ENCODE data around the gene RAVER1. TPM values are rescaled to one million over a fixed set of nuclear protein-coding genes. Genes with fewer than 3 reads are reported as not detected.

RAVER1 gene
- polyA plus RNA-seq, 3 donors from 2014 or later, result 8.7 to 31.5 (median 9.7) TPM

- no peaks in the 10 kb centered on the region for H3K9me3 Mint-ChIP-seq
- peak within 1 kb of the TSS; percentile 93 to 96 (median 96) for H3K27ac Mint-ChIP-seq
- H3K36me3 Mint-ChIP-seq, result peaks cover 0 to 7% (median 5%) of the 10 kb centered on the region in 3 donors
- H3K4me3 Mint-ChIP-seq, result peak within 1 kb of the TSS; percentile 85 to 89 (median 88)
- H3K4me1 Mint-ChIP-seq, result peaks cover 38 to 48% of the 10 kb centered on the region in 2 donors
- H3K27me3 Mint-ChIP-seq (ENCODE audit: low read depth in 3 of 3), result peaks cover 16 to 31% (median 17%) of the 10 kb centered on the region in 3 donors
- DNase-seq, result peak; percentile 80 to 84 (median 84)
These were observed 62.5 kb downstream of the RAVER1 start, which contains the start of gene ICAM1 for GRCh38 chr19:10270616-10271394. Gene ICAM1, plus strand, starts transcription at chr19:10271120. Its CDS starts 40 bp downstream, at chr19:10271160.

- Mint-ChIP-seq H3K9me3 (no peaks in the 10 kb centered on the region), H3K4me3 (peak overlapping the region; percentile 85 to 89 (median 88)), H3K4me1 (peaks cover 38 to 48% of the 10 kb centered on the region in 2 donors), H3K36me3 (peaks cover 0 to 7% (median 5%) of the 10 kb centered on the region in 3 donors), H3K27me3 (ENCODE audit: low read depth in 3 of 3) (peaks cover 16 to 31% (median 17%) of the 10 kb centered on the region in 3 donors), H3K27ac (peak overlapping the region; percentile 93 to 96 (median 96))
- peak; percentile 91 to 94 (median 92) for DNase-seq
These were observed 63.1 kb downstream of the RAVER1 start for GRCh38 chr19:10270180-10270615.

DNA sequence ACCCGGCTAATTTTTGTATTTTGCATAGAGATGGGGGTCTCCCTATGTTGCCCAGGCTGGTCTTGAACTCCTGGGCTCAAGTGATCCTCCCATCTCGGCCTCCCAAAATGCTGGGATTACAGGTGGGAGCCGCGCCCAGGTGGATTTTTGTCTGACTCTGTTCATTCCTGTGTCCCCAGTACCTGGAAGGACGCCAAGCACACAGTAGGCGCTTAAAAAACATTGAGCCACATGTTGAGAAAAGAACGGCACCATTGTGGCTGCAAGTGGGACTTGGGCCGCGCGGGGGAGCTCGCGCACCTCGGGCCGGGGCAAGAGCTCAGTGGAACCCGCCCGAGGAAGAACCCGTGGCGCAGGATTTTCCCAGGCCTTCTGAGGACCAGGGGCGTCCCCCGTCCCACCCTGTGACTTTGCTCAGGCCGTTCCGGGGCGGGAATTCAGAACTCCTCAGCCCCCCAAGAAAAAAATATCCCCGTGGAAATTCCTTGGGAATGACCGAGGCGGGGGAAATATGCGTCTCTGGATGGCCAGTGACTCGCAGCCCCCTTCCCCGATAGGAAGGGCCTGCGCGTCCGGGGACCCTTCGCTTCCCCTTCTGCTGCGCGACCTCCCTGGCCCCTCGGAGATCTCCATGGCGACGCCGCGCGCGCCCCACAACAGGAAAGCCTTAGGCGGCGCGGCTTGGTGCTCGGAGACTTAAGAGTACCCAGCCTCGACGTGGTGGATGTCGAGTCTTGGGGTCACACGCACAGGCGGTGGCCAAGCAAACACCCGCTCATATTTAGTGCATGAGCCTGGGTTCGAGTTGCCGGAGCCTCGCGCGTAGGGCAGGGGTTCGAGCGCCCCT, 63.8 kb downstream of the RAVER1 start:
- peaks cover 0 to 4% (median under 1%) of the 10 kb centered on the region in 3 donors for H3K36me3 Mint-ChIP-seq
- peak overlapping the region; percentile 85 to 89 (median 88) for H3K4me3 Mint-ChIP-seq
- peaks cover 35 to 43% of the 10 kb centered on the region in 2 donors for H3K4me1 Mint-ChIP-seq
- no peaks in the 10 kb centered on the region for H3K9me3 Mint-ChIP-seq
- DNase-seq, result peak; percentile 86
- H3K27ac Mint-ChIP-seq, result peak overlapping the region; percentile 93 to 96 (median 96)
- H3K27me3 Mint-ChIP-seq (ENCODE audit: low read depth in 3 of 3), result peaks cover 16 to 31% (median 17%) of the 10 kb centered on the region in 3 donors

GRCh38 chr19:10268071-10268470, 65.3 kb downstream of the RAVER1 start:
- Mint-ChIP-seq H3K27me3 (ENCODE audit: low read depth in 3 of 3) (peaks cover 16 to 31% (median 17%) of the 10 kb centered on the region in 3 donors), H3K36me3 (no peaks in the 10 kb centered on the region), H3K4me1 (peaks cover 31 to 34% of the 10 kb centered on the region in 2 donors), H3K4me3 (no peak overlapping the region), H3K9me3 (no peaks in the 10 kb centered on the region), H3K27ac (peak overlapping the region in 1 of 6 donors; percentile 10)
- no peak for DNase-seq

GRCh38 chr19:10266706-10267105, 66.6 kb downstream of the RAVER1 start:
- Mint-ChIP-seq H3K4me1 (peaks cover 20 to 24% of the 10 kb centered on the region in 2 donors), H3K4me3 (no peak overlapping the region), H3K27me3 (ENCODE audit: low read depth in 3 of 3) (peaks cover 12 to 29% (median 17%) of the 10 kb centered on the region in 3 donors), H3K36me3 (no peaks in the 10 kb centered on the region), H3K9me3 (no peaks in the 10 kb centered on the region), H3K27ac (peak overlapping the region in 1 of 6 donors; percentile 62)
- no peak for DNase-seq

Other genes starting within 250 kb of the RAVER1 start
- gene SHFL, start 247.2 kb downstream of the RAVER1 start, polyA plus RNA-seq, result 10 to 100 TPM; 39.4 to 78.4 (median 44.2) TPM
- gene ANGPTL6, start 230.9 kb downstream of the RAVER1 start, polyA plus RNA-seq, result 1 to 10 TPM in 2 of 3 donors, under 1 TPM in 1; 0.53 to 1.9 (median 1.2) TPM
- 10 to 100 TPM; 12.1 to 44.8 (median 18.4) TPM for gene PPAN, start 227.2 kb downstream of the RAVER1 start, polyA plus RNA-seq
- gene P2RY11, start 221.8 kb downstream of the RAVER1 start, polyA plus RNA-seq, result 10 to 100 TPM in 1 of 3 donors, 1 to 10 TPM in 2; 2.6 to 26.7 (median 6.9) TPM
- 100 to 1,000 TPM; 334 to 509 (median 485) TPM for gene EIF3G, start 213.6 kb downstream of the RAVER1 start, polyA plus RNA-seq
- 100 to 1,000 TPM in 1 of 3 donors, 10 to 100 TPM in 2; 21.8 to 162 (median 43.3) TPM for gene DNMT1, start 138.6 kb downstream of the RAVER1 start, polyA plus RNA-seq
- gene S1PR2, start 102.2 kb downstream of the RAVER1 start, polyA plus RNA-seq, result 1 to 10 TPM in 2 of 3 donors, under 1 TPM in 1; 0.79 to 2.7 (median 1.4) TPM
- gene MRPL4, start 81.3 kb downstream of the RAVER1 start, polyA plus RNA-seq, result 10 to 100 TPM; 24.3 to 42.6 (median 27.1) TPM
- gene ICAM1, start 62.4 kb downstream of the RAVER1 start, polyA plus RNA-seq, result 10 to 100 TPM in 2 of 3 donors, 1 to 10 TPM in 1; 9.9 to 18.4 (median 18.0) TPM
- gene ICAM4, start 46.6 kb downstream of the RAVER1 start, polyA plus RNA-seq, result 1 to 10 TPM in 1 of 3 donors, under 1 TPM in 1, not detected in 1; 0.63 to 1.1 TPM
- gene ICAM5, start 43.6 kb downstream of the RAVER1 start, polyA plus RNA-seq, result not detected
- 1 to 10 TPM in 1 of 3 donors, under 1 TPM in 1, not detected in 1; 0.48 to 1.9 TPM for gene ZGLP1, start 23.7 kb downstream of the RAVER1 start, polyA plus RNA-seq
- gene FDX2, start 17.5 kb downstream of the RAVER1 start, polyA plus RNA-seq, result 10 to 100 TPM; 12.5 to 17.8 (median 16.6) TPM
- gene ICAM3, start 6.1 kb upstream of the RAVER1 start, polyA plus RNA-seq, result 100 to 1,000 TPM; 263 to 292 (median 280) TPM
- 100 to 1,000 TPM in 1 of 3 donors, 10 to 100 TPM in 2; 33.6 to 105 (median 40.6) TPM for gene TYK2, start 47.0 kb upstream of the RAVER1 start, polyA plus RNA-seq
- 100 to 1,000 TPM in 1 of 3 donors, 10 to 100 TPM in 2; 46.5 to 100 (median 62.7) TPM for gene CDC37, start 70.0 kb upstream of the RAVER1 start, polyA plus RNA-seq
- gene PDE4A, start 87.0 kb upstream of the RAVER1 start, polyA plus RNA-seq, result 10 to 100 TPM; 10.4 to 22.6 (median 11.1) TPM
- gene KEAP1, start 169.8 kb upstream of the RAVER1 start, polyA plus RNA-seq, result 10 to 100 TPM; 49.2 to 86.9 (median 71.6) TPM
- 100 to 1,000 TPM; 383 to 659 (median 399) TPM for gene S1PR5, start 183.9 kb upstream of the RAVER1 start, polyA plus RNA-seq
- 10 to 100 TPM; 13.9 to 42.1 (median 16.1) TPM for gene ATG4D, start 210.4 kb upstream of the RAVER1 start, polyA plus RNA-seq
- gene KRI1, start 232.5 kb upstream of the RAVER1 start, polyA plus RNA-seq, result 10 to 100 TPM in 2 of 3 donors, 1 to 10 TPM in 1; 5.7 to 44.4 (median 10.1) TPM
- 100 to 1,000 TPM; 253 to 474 (median 308) TPM for gene CDKN2D, start 235.4 kb upstream of the RAVER1 start, polyA plus RNA-seq

All from immature natural killer cell (primary cell).